Osteoblast (primary cell): ENCODE measurements around the gene IL11RA. TPM values are rescaled to one million over a fixed set of nuclear protein-coding genes. Genes with fewer than 3 reads are reported as not detected.
A peak's percentile ranks its signal among the peaks of the same experiment; 100 is the strongest.

ENCODE experiments used
- DNase-seq: peaks from one replicate; pipeline ENCODE4 v3.0.0; 2011; ENCODE audit warnings: low spot score, mixed read lengths; ENCODE audit not compliant: insufficient read length; ENCODE audit errors: missing footprints
- H2AFZ ChIP-seq: 2 replicates; pipeline ENCODE4 v1.6.0; 2011; ENCODE audit warnings: mild to moderate bottlenecking, low read length
- H3K27ac ChIP-seq: 2 replicates; pipeline ENCODE4 v1.5.1; 2011; ENCODE audit warnings: mild to moderate bottlenecking, low read depth, low read length, moderate library complexity
- H3K27me3 ChIP-seq: 2 replicates; pipeline ENCODE4 v1.6.0; 2012; ENCODE audit warnings: mild to moderate bottlenecking, control low read depth, inconsistent platforms, low read length, moderate library complexity; ENCODE audit not compliant: insufficient read depth
- H3K36me3 ChIP-seq: 2 replicates; pipeline ENCODE4 v1.5.1; 2011; ENCODE audit warnings: mild to moderate bottlenecking, low read length, control low read depth, moderate library complexity; ENCODE audit not compliant: insufficient read depth
- H3K4me1 ChIP-seq: 2 replicates; pipeline ENCODE4 v1.5.1; 2011; ENCODE audit warnings: mild to moderate bottlenecking, low read length, control low read depth, moderate library complexity; ENCODE audit not compliant: insufficient read depth
- H3K4me2 ChIP-seq: 2 replicates; pipeline ENCODE4 v1.6.0; 2011; ENCODE audit warnings: mild to moderate bottlenecking, low read length; ENCODE audit not compliant: insufficient read depth
- H3K4me3 ChIP-seq: fragments of 200-600 bp; sonication (generic); 3 replicates; pipeline ENCODE4 v1.5.1; 2012; ENCODE audit warnings: mild to moderate bottlenecking, low read length, inconsistent platforms; ENCODE audit not compliant: insufficient read depth
- H3K79me2 ChIP-seq: 2 replicates; pipeline ENCODE4 v1.6.0; 2012; ENCODE audit warnings: mild to moderate bottlenecking, low read length, control low read depth, inconsistent platforms; ENCODE audit not compliant: insufficient read depth
- H3K9me3 ChIP-seq: 2 replicates; pipeline ENCODE4 v1.5.1; 2011; ENCODE audit warnings: low read depth, low read length, control low read depth
- H4K20me1 ChIP-seq: 2 replicates; pipeline ENCODE4 v1.6.0; 2012; ENCODE audit warnings: mild to moderate bottlenecking, low read length, control low read depth; ENCODE audit not compliant: insufficient read depth
- CTCF ChIP-seq: IDR thresholded peaks from 2 replicates; pipeline ENCODE4 v1.5.1; 2011; ENCODE audit warnings: mild to moderate bottlenecking, low read depth, low read length, moderate library complexity; ENCODE audit errors: extremely low read depth
- total RNA-seq: library from RNA; depleted of rRNA; stranded (reverse); fragments of >200 nt; gene quantifications from 2 replicates; pipeline ENCODE4 v1.2.3, GENCODE V29; 2012

Gene IL11RA
- total RNA-seq, 1 donor, result 34.4 TPM

GRCh38 chr9:34650816-34651215, 1.2 kb upstream of the IL11RA start:
- Histone ChIP-seq H3K27ac (peak overlapping the region; percentile 64), H3K9me3 (no peaks in the 10 kb centered on the region), H4K20me1 (peaks cover 12% of the 10 kb centered on the region), H3K4me3 (peak overlapping the region; percentile 69), H3K4me2 (peak overlapping the region; percentile 98), H3K79me2 (peaks cover 19% of the 10 kb centered on the region), H2AFZ (no peak overlapping the region), H3K4me1 (peaks cover 55% of the 10 kb centered on the region), H3K27me3 (no peaks in the 10 kb centered on the region), H3K36me3 (peaks cover 21% of the 10 kb centered on the region)
- TF ChIP-seq CTCF, result no peak
- DNase-seq, result no peak

- no peaks in the 10 kb centered on the region for H3K9me3 ChIP-seq
- peak overlapping the region; percentile 69 for H3K4me3 ChIP-seq
- peaks cover 19% of the 10 kb centered on the region for H3K79me2 ChIP-seq
- no peak for DNase-seq
- peaks cover 12% of the 10 kb centered on the region for H4K20me1 ChIP-seq
- no peak for TF ChIP-seq CTCF
- H3K27ac ChIP-seq, result peak overlapping the region; percentile 64
- peak overlapping the region; percentile 77 for H2AFZ ChIP-seq
- peaks cover 21% of the 10 kb centered on the region for H3K36me3 ChIP-seq
- H3K27me3 ChIP-seq, result no peaks in the 10 kb centered on the region
- H3K4me2 ChIP-seq, result peak overlapping the region; percentile 98
- peaks cover 51% of the 10 kb centered on the region for H3K4me1 ChIP-seq
Observed at GRCh38 chr9:34651321-34651720, 664 bp upstream of the IL11RA start.

- H2AFZ ChIP-seq, result peak overlapping the region; percentile 57
- H3K27me3 ChIP-seq, result no peaks in the 10 kb centered on the region
- DNase-seq, result no peak
- H3K79me2 ChIP-seq, result peaks cover 12% of the 10 kb centered on the region
- H3K4me1 ChIP-seq, result peaks cover 44% of the 10 kb centered on the region
- H4K20me1 ChIP-seq, result peaks cover 8% of the 10 kb centered on the region
- H3K4me3 ChIP-seq, result peak overlapping the region; percentile 69
- peak overlapping the region; percentile 64 for H3K27ac ChIP-seq
- no peak for TF ChIP-seq CTCF
- H3K9me3 ChIP-seq, result no peaks in the 10 kb centered on the region
- peak overlapping the region; percentile 98 for H3K4me2 ChIP-seq
- peaks cover 21% of the 10 kb centered on the region for H3K36me3 ChIP-seq
Observed at GRCh38 chr9:34652602-34653000, 616 bp downstream of the IL11RA start.

GRCh38 chr9:34653151-34654072, 1.4 kb downstream of the IL11RA start:
- H3K36me3 ChIP-seq, result peaks cover 15% of the 10 kb centered on the region
- peaks cover 40% of the 10 kb centered on the region for H3K4me1 ChIP-seq
- H3K27me3 ChIP-seq, result no peaks in the 10 kb centered on the region
- peak overlapping the region; percentile 69 for H3K4me3 ChIP-seq
- peaks cover 1% of the 10 kb centered on the region for H4K20me1 ChIP-seq
- peak overlapping the region; percentile 11 for H2AFZ ChIP-seq
- peak; percentile 90 for DNase-seq
- H3K4me2 ChIP-seq, result peak overlapping the region; percentile 98
- no peak for TF ChIP-seq CTCF
- H3K9me3 ChIP-seq, result no peaks in the 10 kb centered on the region
- peak overlapping the region; percentile 64 for H3K27ac ChIP-seq
- peaks cover 4% of the 10 kb centered on the region for H3K79me2 ChIP-seq
